HCT116 (cell line): ENCODE measurements around the gene ZNF236. TPM values are rescaled to one million over a fixed set of nuclear protein-coding genes. Genes with fewer than 3 reads are reported as not detected.

Experiments
- ATAC-seq: fragments of 200-7000 bp; cut with Tn5 transposase; 2 replicates; pipeline ENCODE4 v1.9.1; 2020; ENCODE audit warnings: mild to moderate bottlenecking, moderate library complexity
- BruUV-seq: library from RNA; stranded (reverse); fragments of 400-500 nt; replicated peaks from 2 replicates; lab custom pipeline; 2021; lab: Mats Ljungman, UMichigan
- CTCF ChIA-PET: fragments of 300-600 bp; sonication (Branson Sonifier 250); formaldehyde crosslinking; loops from one replicate; lab custom pipeline; 2021; ENCODE audit warnings: antibody characterized with exemption; lab: Charles Lee
- POLR2A ChIA-PET: fragments of 300-600, 350-600 bp; sonication (Branson Sonifier 250); formaldehyde crosslinking; loops from one replicate; lab custom pipeline; 2021; ENCODE audit warnings: antibody characterized with exemption; lab: Charles Lee
- RAD21 ChIA-PET, 2 experiments: fragments of 300-600 bp; sonication (Branson Sonifier 250); formaldehyde crosslinking; loops; one replicate each; lab custom pipeline; 2023; ENCODE audit warnings: low total read pairs in 2 of 2; ENCODE audit not compliant: uncharacterized antibody in 2 of 2, unreplicated experiment in 2 of 2, low non-redundant PET in 1 of 2; lab: Charles Lee
- DNase-seq: peaks from one replicate; pipeline ENCODE4 v3.0.0-alpha.2; 2010; ENCODE audit warnings: low read depth, low spot score
- H2AFZ ChIP-seq: fragments of 200-600 bp; shearing (Covaris generic), sonication (generic); 2 replicates; pipeline ENCODE4 v1.6.1; 2017; ENCODE audit warnings: low read depth, mixed run types, mixed read lengths, antibody characterized with exemption, low read length; ENCODE audit not compliant: poor library complexity, severe bottlenecking
- H3K27ac ChIP-seq: 2 replicates; pipeline ENCODE4 v1.5.1; 2012; ENCODE audit warnings: low read depth, low read length
- H3K27me3 ChIP-seq: fragments of 200-600 bp; sonication (generic); 2 replicates; pipeline ENCODE4 v1.6.1; 2016; ENCODE audit warnings: mixed run types, low read length, mixed read lengths; ENCODE audit not compliant: insufficient read depth
- H3K36me3 ChIP-seq, 2 experiments: fragments of 200-500 bp in 1 of 2; fragments of 200-600 bp in 1 of 2; sonication (Bioruptor generic) in 1 of 2; sonication (generic) in 1 of 2; 2 replicates each; pipeline versions ENCODE4 v1.5.1 to v1.6.1; 2014 to 2016; ENCODE audit warnings: low read length in 2 of 2, inconsistent platforms in 1 of 2, mixed read lengths in 1 of 2, mixed run types in 1 of 2; ENCODE audit not compliant: insufficient read depth in 2 of 2, control insufficient read depth in 1 of 2
- H3K4me1 ChIP-seq, 2 experiments: fragments of 200-600 bp in 1 of 2; sonication (generic) in 1 of 2; 2 replicates each; pipeline versions ENCODE4 v1.5.1 to v1.6.1; 2012 to 2017; ENCODE audit warnings: low read length in 2 of 2, inconsistent platforms in 1 of 2, mild to moderate bottlenecking in 1 of 2, mixed read lengths in 1 of 2, mixed run types in 1 of 2, moderate library complexity in 1 of 2; ENCODE audit not compliant: insufficient read depth in 2 of 2, control insufficient read depth in 1 of 2
- H3K4me2 ChIP-seq: fragments of 200-600 bp; sonication (generic); 2 replicates; pipeline ENCODE4 v1.6.1; 2017; ENCODE audit warnings: mixed run types, low read length, mixed read lengths
- H3K4me3 ChIP-seq, 2 experiments: fragments of 200-600 bp in 1 of 2; sonication (generic) in 1 of 2; replicated peaks in 1 of 2; 2 replicates each; pipeline ENCODE4 v1.5.1; 2011 to 2016; ENCODE audit warnings: low read length in 2 of 2, control low read depth in 1 of 2, low read depth in 1 of 2, mild to moderate bottlenecking in 1 of 2, mixed read lengths in 1 of 2, mixed run types in 1 of 2
- H3K79me2 ChIP-seq: fragments of 200-600 bp; sonication (generic); 2 replicates; pipeline ENCODE4 v1.6.1; 2017; ENCODE audit warnings: mild to moderate bottlenecking, mixed run types, low read length, moderate library complexity, mixed read lengths; ENCODE audit not compliant: insufficient read depth
- H3K9ac ChIP-seq: fragments of 200-600 bp; sonication (generic); 2 replicates; pipeline ENCODE4 v1.6.1; 2016; ENCODE audit warnings: low read length, mixed read lengths
- H3K9me2 ChIP-seq: fragments of 200-600 bp; sonication (generic), shearing (Covaris generic); 2 replicates; pipeline ENCODE4 v1.6.1; 2017; ENCODE audit warnings: mixed run types, mild to moderate bottlenecking, moderate library complexity; ENCODE audit not compliant: insufficient read depth
- H3K9me3 ChIP-seq, 2 experiments: fragments of 200-500 bp in 1 of 2; fragments of 200-600 bp in 1 of 2; sonication (Bioruptor generic) in 1 of 2; sonication (generic) in 1 of 2; 2 replicates each; pipeline ENCODE4 v1.6.1; 2014 to 2017; ENCODE audit warnings: low read length in 2 of 2, mixed read lengths in 2 of 2, inconsistent platforms in 1 of 2, low read depth in 1 of 2, mild to moderate bottlenecking in 1 of 2, mixed run types in 1 of 2, moderate library complexity in 1 of 2; ENCODE audit not compliant: control insufficient read depth in 1 of 2, insufficient read depth in 1 of 2
- H4K20me1 ChIP-seq: fragments of 200-600 bp; sonication (generic), shearing (Covaris generic); 2 replicates; pipeline ENCODE4 v1.6.1; 2017; ENCODE audit warnings: mixed run types, mild to moderate bottlenecking, moderate library complexity; ENCODE audit not compliant: insufficient read depth
- CBX3 ChIP-seq: IDR thresholded peaks from 2 replicates; pipeline ENCODE4 v1.6.1; 2012; ENCODE audit warnings: low read depth
- ELF1 ChIP-seq: IDR thresholded peaks from 2 replicates; pipeline ENCODE4 v1.6.1; 2012; ENCODE audit warnings: low read depth, borderline replicate concordance
- EZH2 ChIP-seq: fragments of 200-600 bp; sonication (generic); IDR thresholded peaks from 2 replicates; pipeline ENCODE4 v1.6.1; 2017; ENCODE audit warnings: antibody characterized with exemption, mixed run types
- JUND ChIP-seq: IDR thresholded peaks from 2 replicates; pipeline ENCODE4 v1.6.1; 2012
- MAX ChIP-seq: IDR thresholded peaks from 2 replicates; pipeline ENCODE4 v1.6.1; 2012
- POLR2A ChIP-seq: IDR thresholded peaks from 2 replicates; pipeline ENCODE4 v1.7.0; 2011; ENCODE audit warnings: borderline replicate concordance; ENCODE audit not compliant: insufficient read depth, insufficient read length; ENCODE audit errors: extremely low read depth
- RAD21 ChIP-seq: IDR thresholded peaks from 2 replicates; pipeline ENCODE4 v1.6.1; 2012; ENCODE audit warnings: low read depth, mild to moderate bottlenecking
- SIN3A ChIP-seq: IDR thresholded peaks from 2 replicates; pipeline ENCODE4 v1.6.1; 2012; ENCODE audit warnings: low read depth
- SP1 ChIP-seq: IDR thresholded peaks from 2 replicates; pipeline ENCODE4 v1.6.1; 2012; ENCODE audit warnings: low read depth
- ZFX ChIP-seq: fragments of 450-650 bp; IDR thresholded peaks from 2 replicates; pipeline ENCODE4 v1.6.1; 2017
- intact Hi-C: fragments of 100-400 bp; cut with micrococcal nuclease; formaldehyde crosslinking; loops from 2 replicates; pipeline ENCODE4 v1.10.0; 2022
- total RNA-seq: library from RNA; stranded (reverse); gene quantifications from one replicate; pipeline ENCODE4 v1.2.1, GENCODE V29; 2021; ENCODE audit not compliant: unreplicated experiment
- TF ChIP-seq, protein P1 (sequence below), 3 experiments: fragments of 200-600 bp in 1 of 3; sonication (generic) in 1 of 3; IDR thresholded peaks in 2 of 3; conservative IDR thresholded peaks in 1 of 3; 2 replicates each; pipeline ENCODE4 v1.5.1; 2012 to 2017; ENCODE audit warnings: low read depth in 2 of 3, low read length in 2 of 3, antibody characterized with exemption in 1 of 3, borderline replicate concordance in 1 of 3, control low read depth in 1 of 3, mild to moderate bottlenecking in 1 of 3, mixed read lengths in 1 of 3, mixed run types in 1 of 3, moderate library complexity in 1 of 3; ENCODE audit not compliant: insufficient read depth in 1 of 3

The ZNF236 gene
- total RNA-seq, 1 experiment from 2014 or later = 15.0 TPM

DNA sequence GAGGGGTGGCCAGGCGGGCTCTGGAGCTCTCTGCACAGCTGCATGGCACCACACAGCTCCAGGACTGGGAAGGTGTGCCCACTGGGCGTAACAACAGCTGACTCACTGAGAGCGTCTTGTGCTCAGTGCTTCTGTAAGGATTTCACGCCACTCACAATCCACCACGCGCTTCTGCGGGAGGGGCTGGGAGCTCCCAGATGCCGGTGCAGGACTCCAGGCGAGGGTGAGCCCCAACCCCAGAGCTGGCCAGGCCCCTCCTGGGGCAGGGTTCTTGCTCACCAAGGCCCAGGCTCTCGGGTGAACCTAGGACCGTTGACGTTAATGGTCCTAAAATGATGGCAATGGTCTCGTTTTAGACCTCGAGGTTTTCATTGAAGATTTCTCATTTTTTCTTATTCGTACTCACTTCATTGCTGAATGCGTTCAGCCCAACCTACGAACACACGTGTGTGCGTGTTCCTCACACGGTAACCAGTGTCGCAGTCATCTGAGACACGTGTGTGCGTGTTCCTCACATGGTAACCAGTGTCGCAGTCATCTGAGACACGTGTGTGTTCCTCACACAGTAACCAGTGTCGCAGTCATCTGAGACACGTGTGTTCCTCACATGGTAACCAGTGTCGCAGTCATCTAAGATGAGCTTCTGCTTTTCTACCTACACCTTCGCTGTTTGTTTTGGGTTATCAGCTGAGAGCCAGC is 38.4 kb upstream of the ZNF236 start:
- no peak overlapping the region for H3K4me3 ChIP-seq
- RAD21 ChIA-PET = no interaction called here
- no peaks in the 10 kb centered on the region for H4K20me1 ChIP-seq
- no peak overlapping the region for H3K4me2 ChIP-seq
- H3K9ac ChIP-seq = no peak overlapping the region
- TF ChIP-seq, protein P1, sequence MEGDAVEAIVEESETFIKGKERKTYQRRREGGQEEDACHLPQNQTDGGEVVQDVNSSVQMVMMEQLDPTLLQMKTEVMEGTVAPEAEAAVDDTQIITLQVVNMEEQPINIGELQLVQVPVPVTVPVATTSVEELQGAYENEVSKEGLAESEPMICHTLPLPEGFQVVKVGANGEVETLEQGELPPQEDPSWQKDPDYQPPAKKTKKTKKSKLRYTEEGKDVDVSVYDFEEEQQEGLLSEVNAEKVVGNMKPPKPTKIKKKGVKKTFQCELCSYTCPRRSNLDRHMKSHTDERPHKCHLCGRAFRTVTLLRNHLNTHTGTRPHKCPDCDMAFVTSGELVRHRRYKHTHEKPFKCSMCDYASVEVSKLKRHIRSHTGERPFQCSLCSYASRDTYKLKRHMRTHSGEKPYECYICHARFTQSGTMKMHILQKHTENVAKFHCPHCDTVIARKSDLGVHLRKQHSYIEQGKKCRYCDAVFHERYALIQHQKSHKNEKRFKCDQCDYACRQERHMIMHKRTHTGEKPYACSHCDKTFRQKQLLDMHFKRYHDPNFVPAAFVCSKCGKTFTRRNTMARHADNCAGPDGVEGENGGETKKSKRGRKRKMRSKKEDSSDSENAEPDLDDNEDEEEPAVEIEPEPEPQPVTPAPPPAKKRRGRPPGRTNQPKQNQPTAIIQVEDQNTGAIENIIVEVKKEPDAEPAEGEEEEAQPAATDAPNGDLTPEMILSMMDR (IDR thresholded peaks at IDR 0.05 in 2 of 3, conservative IDR thresholded peaks at IDR 0.05 in 1 of 3; ENCODE audit: borderline replicate concordance in 1 of 3, insufficient read depth in 1 of 3, low read depth in 2 of 3, low read length in 2 of 3) = no peak
- TF ChIP-seq ELF1 = no peak
- no peak for TF ChIP-seq SP1
- TF ChIP-seq ZFX = no peak
- no peak for TF ChIP-seq CBX3
- TF ChIP-seq MAX = no peak
- no peak for TF ChIP-seq SIN3A
- no peak for TF ChIP-seq EZH2
- TF ChIP-seq POLR2A = no peak
- no peak for TF ChIP-seq RAD21
- TF ChIP-seq JUND = no peak
- DNase-seq (no peak), ATAC-seq (no peak)
- no peak overlapping the region for H3K27ac ChIP-seq
- no peaks in the 10 kb centered on the region for H3K36me3 ChIP-seq
- no peaks in the 10 kb centered on the region for H3K9me3 ChIP-seq
- intact Hi-C loops = no loop called here
- no peak overlapping the region for H2AFZ ChIP-seq
- no peaks in the 10 kb centered on the region for H3K27me3 ChIP-seq
- CTCF ChIA-PET = no interaction called here
- POLR2A ChIA-PET = no interaction called here
- no TSS peak for BruUV-seq
- no peaks in the 10 kb centered on the region for H3K9me2 ChIP-seq
- H3K4me1 ChIP-seq = no peaks in the 10 kb centered on the region
- no peaks in the 10 kb centered on the region for H3K79me2 ChIP-seq
